Pulmonary artery endothelial cell (primary cell): ENCODE results near the gene CDK5R2. TPM values are rescaled to one million over a fixed set of nuclear protein-coding genes. Genes with fewer than 3 reads are reported as not detected.

Experiments used
- DNase-seq: peaks from one replicate; pipeline ENCODE4 v3.0.0-alpha.2; 2011; ENCODE audit warnings: low read depth, low spot score
- total RNA-seq: library from RNA; depleted of rRNA; stranded (reverse); fragments of >200 nt; gene quantifications from 2 replicates; pipeline ENCODE4 v1.2.3, GENCODE V29; 2014

CDK5R2 gene
- total RNA-seq, 1 donor from 2014 or later, result not detected

- DNase-seq, result no peak
Measured at GRCh38 chr2:218986148-218986761, 26.8 kb downstream of the CDK5R2 start.

- no peak for DNase-seq
Measured at GRCh38 chr2:218988164-218988563, 28.7 kb downstream of the CDK5R2 start.

- no peak for DNase-seq
Measured at GRCh38 chr2:218988650-218989049, 29.2 kb downstream of the CDK5R2 start.

GRCh38 chr2:218990052-218990451 lies 30.6 kb downstream of the CDK5R2 start:
- no peak for DNase-seq

GRCh38 chr2:218990612-218991011 lies 31.1 kb downstream of the CDK5R2 start:
- DNase-seq, result no peak

- no peak for DNase-seq
Measured at GRCh38 chr2:218991674-218992168, 32.3 kb downstream of the CDK5R2 start.

GRCh38 chr2:218992196-218992595 lies 32.7 kb downstream of the CDK5R2 start:
- no peak for DNase-seq

GRCh38 chr2:218992703-218993344 lies 33.4 kb downstream of the CDK5R2 start:
- DNase-seq, result no peak

- no peak for DNase-seq
Measured at GRCh38 chr2:218993345-218994315, 34.2 kb downstream of the CDK5R2 start, which contains the start of gene CRYBA2. Gene CRYBA2 (minus strand): TSS chr2:218993422. CDS start chr2:218993176, 246 bp downstream.

- DNase-seq, result no peak
Measured at GRCh38 chr2:218995561-218995960, 36.1 kb downstream of the CDK5R2 start.

GRCh38 chr2:218995972-218996711 lies 36.7 kb downstream of the CDK5R2 start:
- DNase-seq, result no peak

- DNase-seq, result no peak
Measured at GRCh38 chr2:218996937-218997336, 37.5 kb downstream of the CDK5R2 start.

- DNase-seq, result no peak
Measured at GRCh38 chr2:218997731-218998130, 38.3 kb downstream of the CDK5R2 start.

- no peak for DNase-seq
Measured at GRCh38 chr2:218998414-218999002, 39.0 kb downstream of the CDK5R2 start.

- no peak for DNase-seq
Measured at GRCh38 chr2:218999021-218999880, 39.8 kb downstream of the CDK5R2 start.

GRCh38 chr2:218999881-219000568 lies 40.6 kb downstream of the CDK5R2 start:
- no peak for DNase-seq

GRCh38 chr2:219000569-219000960 lies 41.1 kb downstream of the CDK5R2 start:
- DNase-seq, result no peak

- DNase-seq, result no peak
Measured at GRCh38 chr2:219001100-219001576, 41.7 kb downstream of the CDK5R2 start.
